ENCODE results near the gene ARL6IP6. TPM values are rescaled to one million over a fixed set of nuclear protein-coding genes. Genes with fewer than 3 reads are reported as not detected.

Gene ARL6IP6
- total RNA-seq, 1 donor from 2014 or later, result 18.1 TPM

DNA sequence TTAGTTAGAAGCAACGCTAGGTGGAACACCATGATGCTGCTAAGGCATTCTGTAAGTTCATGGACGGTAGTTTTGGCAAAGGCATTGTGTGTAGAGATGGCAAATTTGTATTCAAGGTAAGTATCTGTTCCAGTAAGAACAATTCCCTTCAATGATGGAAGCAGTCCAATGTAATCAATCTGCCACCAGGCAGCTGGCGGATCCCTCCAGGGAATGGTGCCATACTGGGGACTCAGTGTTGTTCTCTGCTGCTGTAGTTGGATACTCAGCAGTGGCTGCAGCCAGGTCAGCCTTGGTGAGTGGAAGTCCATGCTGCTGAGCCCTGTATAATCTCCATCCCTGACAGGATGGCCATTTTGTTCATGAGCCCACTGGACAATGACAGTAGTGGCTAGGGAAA lies 62.8 kb downstream of the ARL6IP6 start:
- H3K9ac ChIP-seq (ENCODE audit: low read length), result no peak overlapping the region
- H3K79me2 ChIP-seq (ENCODE audit: insufficient read depth, low read length), result no peaks in the 10 kb centered on the region
- no peaks in the 10 kb centered on the region for H3K9me3 ChIP-seq (ENCODE audit: insufficient read depth, low read depth, low read length)
- Mint-ChIP-seq H3K4me1 (ENCODE audit: low read depth, unreplicated experiment) (no peaks in the 10 kb centered on the region), H3K9me3 (ENCODE audit: unreplicated experiment) (no peaks in the 10 kb centered on the region), H3K27me3 (ENCODE audit: low read depth, unreplicated experiment) (no peaks in the 10 kb centered on the region), H3K4me3 (ENCODE audit: unreplicated experiment) (no peak overlapping the region), H3K27ac (ENCODE audit: unreplicated experiment) (no peak overlapping the region), H3K36me3 (ENCODE audit: low read depth, unreplicated experiment) (no peaks in the 10 kb centered on the region)
- no peak for FAIRE-seq
- H3K4me1 ChIP-seq (ENCODE audit: insufficient read depth, low read length), result no peaks in the 10 kb centered on the region
- no peaks in the 10 kb centered on the region for H3K36me3 ChIP-seq (ENCODE audit: insufficient read depth, low read length)
- TF ChIP-seq, protein P1, sequence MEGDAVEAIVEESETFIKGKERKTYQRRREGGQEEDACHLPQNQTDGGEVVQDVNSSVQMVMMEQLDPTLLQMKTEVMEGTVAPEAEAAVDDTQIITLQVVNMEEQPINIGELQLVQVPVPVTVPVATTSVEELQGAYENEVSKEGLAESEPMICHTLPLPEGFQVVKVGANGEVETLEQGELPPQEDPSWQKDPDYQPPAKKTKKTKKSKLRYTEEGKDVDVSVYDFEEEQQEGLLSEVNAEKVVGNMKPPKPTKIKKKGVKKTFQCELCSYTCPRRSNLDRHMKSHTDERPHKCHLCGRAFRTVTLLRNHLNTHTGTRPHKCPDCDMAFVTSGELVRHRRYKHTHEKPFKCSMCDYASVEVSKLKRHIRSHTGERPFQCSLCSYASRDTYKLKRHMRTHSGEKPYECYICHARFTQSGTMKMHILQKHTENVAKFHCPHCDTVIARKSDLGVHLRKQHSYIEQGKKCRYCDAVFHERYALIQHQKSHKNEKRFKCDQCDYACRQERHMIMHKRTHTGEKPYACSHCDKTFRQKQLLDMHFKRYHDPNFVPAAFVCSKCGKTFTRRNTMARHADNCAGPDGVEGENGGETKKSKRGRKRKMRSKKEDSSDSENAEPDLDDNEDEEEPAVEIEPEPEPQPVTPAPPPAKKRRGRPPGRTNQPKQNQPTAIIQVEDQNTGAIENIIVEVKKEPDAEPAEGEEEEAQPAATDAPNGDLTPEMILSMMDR (IDR thresholded peaks at IDR 0.05; ENCODE audit: insufficient read depth, low read depth, low read length), result no peak
- TF ChIP-seq EZH2 (IDR thresholded peaks at IDR 0.05; ENCODE audit: insufficient read depth, low read length), result no peak
- H4K20me1 ChIP-seq (ENCODE audit: insufficient read depth, low read length), result no peaks in the 10 kb centered on the region
- H3K4me3 ChIP-seq (ENCODE audit: insufficient read depth, low read depth, low read length), result no peak overlapping the region
- H3K4me2 ChIP-seq (ENCODE audit: low read length), result no peak overlapping the region
- H3K27me3 ChIP-seq (ENCODE audit: insufficient read depth, low read length), result no peaks in the 10 kb centered on the region
- H2AFZ ChIP-seq (ENCODE audit: low read depth, low read length), result no peak overlapping the region
- no peak overlapping the region for H3K27ac ChIP-seq (ENCODE audit: low read depth, low read length)
- DNase-seq (ENCODE audit: low read depth), result no peak

DNA sequence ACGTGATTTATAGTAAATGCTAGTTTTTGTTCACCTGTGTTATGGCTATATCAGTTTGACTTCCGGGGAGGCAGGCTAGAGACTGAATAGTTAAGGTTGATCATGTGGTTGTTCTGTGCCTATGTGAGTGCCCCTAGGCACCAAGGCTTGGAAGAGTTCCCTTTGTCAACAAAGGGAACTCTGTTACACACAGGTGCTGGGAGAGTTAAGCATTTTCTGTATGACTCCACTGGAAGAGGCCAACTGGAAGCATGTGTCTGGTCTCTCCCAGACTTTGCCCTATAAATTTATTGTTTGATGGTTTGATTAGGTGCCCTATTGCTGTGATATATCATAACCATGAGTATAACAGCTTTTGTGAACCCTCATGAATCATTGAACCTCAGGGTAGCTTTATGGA lies 63.8 kb downstream of the ARL6IP6 start:
- H3K27me3 ChIP-seq (ENCODE audit: insufficient read depth, low read length), result no peaks in the 10 kb centered on the region
- FAIRE-seq, result no peak
- H3K9me3 Mint-ChIP-seq (ENCODE audit: unreplicated experiment), result no peaks in the 10 kb centered on the region
- no peak for DNase-seq (ENCODE audit: low read depth)
- H4K20me1 ChIP-seq (ENCODE audit: insufficient read depth, low read length), result no peaks in the 10 kb centered on the region
- H3K4me3 ChIP-seq (ENCODE audit: insufficient read depth, low read depth, low read length), result no peak overlapping the region
- H3K36me3 Mint-ChIP-seq (ENCODE audit: low read depth, unreplicated experiment), result no peaks in the 10 kb centered on the region
- H3K27ac ChIP-seq (ENCODE audit: low read depth, low read length), result no peak overlapping the region
- no peak overlapping the region for H3K4me2 ChIP-seq (ENCODE audit: low read length)
- H3K9ac ChIP-seq (ENCODE audit: low read length), result no peak overlapping the region
- no peaks in the 10 kb centered on the region for H3K4me1 ChIP-seq (ENCODE audit: insufficient read depth, low read length)
- H2AFZ ChIP-seq (ENCODE audit: low read depth, low read length), result no peak overlapping the region
- no peak overlapping the region for H3K27ac Mint-ChIP-seq (ENCODE audit: unreplicated experiment)
- TF ChIP-seq, protein P1 (IDR thresholded peaks at IDR 0.05; ENCODE audit: insufficient read depth, low read depth, low read length), result no peak
- no peak for TF ChIP-seq EZH2 (IDR thresholded peaks at IDR 0.05; ENCODE audit: insufficient read depth, low read length)
- no peaks in the 10 kb centered on the region for H3K36me3 ChIP-seq (ENCODE audit: insufficient read depth, low read length)
- no peaks in the 10 kb centered on the region for H3K79me2 ChIP-seq (ENCODE audit: insufficient read depth, low read length)
- H3K9me3 ChIP-seq (ENCODE audit: insufficient read depth, low read depth, low read length), result no peaks in the 10 kb centered on the region
- H3K27me3 Mint-ChIP-seq (ENCODE audit: low read depth, unreplicated experiment), result no peaks in the 10 kb centered on the region
- no peak overlapping the region for H3K4me3 Mint-ChIP-seq (ENCODE audit: unreplicated experiment)
- H3K4me1 Mint-ChIP-seq (ENCODE audit: low read depth, unreplicated experiment), result no peaks in the 10 kb centered on the region

DNA sequence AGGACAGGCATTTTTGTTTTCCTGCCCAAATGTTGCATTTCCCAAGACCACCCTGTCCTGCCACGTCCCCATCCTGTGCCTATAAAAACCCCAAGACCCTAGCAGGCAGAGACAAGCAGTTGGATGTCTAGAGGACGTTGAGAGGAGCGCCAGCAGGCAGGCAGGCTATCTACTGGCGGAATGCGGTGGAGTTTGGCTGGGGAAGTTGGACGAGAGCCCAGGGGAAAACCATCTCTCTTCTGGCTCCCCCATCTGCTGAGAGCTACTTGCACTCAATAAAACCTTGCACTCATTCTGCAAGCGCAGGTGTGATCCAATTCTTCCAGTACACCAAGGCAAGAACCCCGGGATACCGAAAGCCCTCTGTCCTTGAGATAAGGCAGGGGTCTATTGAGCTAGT lies 72.5 kb downstream of the ARL6IP6 start:
- Mint-ChIP-seq H3K9me3 (ENCODE audit: unreplicated experiment) (peaks cover 3% of the 10 kb centered on the region), H3K36me3 (ENCODE audit: low read depth, unreplicated experiment) (no peaks in the 10 kb centered on the region), H3K27me3 (ENCODE audit: low read depth, unreplicated experiment) (no peaks in the 10 kb centered on the region), H3K4me3 (ENCODE audit: unreplicated experiment) (no peak overlapping the region), H3K27ac (ENCODE audit: unreplicated experiment) (no peak overlapping the region), H3K4me1 (ENCODE audit: low read depth, unreplicated experiment) (no peaks in the 10 kb centered on the region)
- Histone ChIP-seq H3K9ac (ENCODE audit: low read length) (no peak overlapping the region), H2AFZ (ENCODE audit: low read depth, low read length) (no peak overlapping the region), H4K20me1 (ENCODE audit: insufficient read depth, low read length) (no peaks in the 10 kb centered on the region), H3K27ac (ENCODE audit: low read depth, low read length) (no peak overlapping the region), H3K9me3 (ENCODE audit: insufficient read depth, low read depth, low read length) (no peaks in the 10 kb centered on the region), H3K4me1 (ENCODE audit: insufficient read depth, low read length) (no peaks in the 10 kb centered on the region), H3K79me2 (ENCODE audit: insufficient read depth, low read length) (no peaks in the 10 kb centered on the region), H3K27me3 (ENCODE audit: insufficient read depth, low read length) (no peaks in the 10 kb centered on the region), H3K4me2 (ENCODE audit: low read length) (no peak overlapping the region), H3K4me3 (ENCODE audit: insufficient read depth, low read depth, low read length) (no peak overlapping the region), H3K36me3 (ENCODE audit: insufficient read depth, low read length) (no peaks in the 10 kb centered on the region)
- no peak for FAIRE-seq
- no peak for DNase-seq (ENCODE audit: low read depth)
- no peak for TF ChIP-seq EZH2 (IDR thresholded peaks at IDR 0.05; ENCODE audit: insufficient read depth, low read length)
- TF ChIP-seq, protein P1 (IDR thresholded peaks at IDR 0.05; ENCODE audit: insufficient read depth, low read depth, low read length), result no peak
